ENCODE results near the gene RANGAP1. TPM values are rescaled to one million over a fixed set of nuclear protein-coding genes. Genes with fewer than 3 reads are reported as not detected.

RANGAP1 gene
- total RNA-seq, 4 donors from 2014 or later, result 21.3 to 28.1 (median 26.2) TPM

DNA sequence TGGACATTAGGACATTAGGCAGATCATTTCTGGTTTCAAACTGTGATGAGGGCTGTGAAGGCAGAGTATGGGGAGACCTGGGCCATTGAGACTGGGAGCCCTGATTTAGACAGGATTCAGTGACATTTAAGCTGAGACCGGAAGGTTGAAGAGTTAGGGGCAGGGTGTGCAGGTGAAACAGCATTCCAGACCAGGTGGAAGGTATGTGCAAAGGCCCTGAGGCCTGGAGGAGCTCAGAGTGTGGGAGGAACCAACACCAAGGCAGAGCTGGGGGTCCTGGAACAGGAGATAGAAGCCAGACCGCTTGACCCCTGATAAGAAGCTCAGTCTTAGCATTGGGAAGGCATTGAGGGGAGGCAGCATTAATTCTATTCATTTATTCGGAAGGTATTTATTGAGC, 47.8 kb upstream of the RANGAP1 start:
- H3K27me3 ChIP-seq, result no peaks in the 10 kb centered on the region
- peaks cover 0 to 28% (median 9%) of the 10 kb centered on the region in 4 donors for H3K36me3 ChIP-seq
- H3K4me3 ChIP-seq, result no peak overlapping the region
- no peaks in the 10 kb centered on the region for H3K4me1 ChIP-seq
- TF ChIP-seq, protein P1, sequence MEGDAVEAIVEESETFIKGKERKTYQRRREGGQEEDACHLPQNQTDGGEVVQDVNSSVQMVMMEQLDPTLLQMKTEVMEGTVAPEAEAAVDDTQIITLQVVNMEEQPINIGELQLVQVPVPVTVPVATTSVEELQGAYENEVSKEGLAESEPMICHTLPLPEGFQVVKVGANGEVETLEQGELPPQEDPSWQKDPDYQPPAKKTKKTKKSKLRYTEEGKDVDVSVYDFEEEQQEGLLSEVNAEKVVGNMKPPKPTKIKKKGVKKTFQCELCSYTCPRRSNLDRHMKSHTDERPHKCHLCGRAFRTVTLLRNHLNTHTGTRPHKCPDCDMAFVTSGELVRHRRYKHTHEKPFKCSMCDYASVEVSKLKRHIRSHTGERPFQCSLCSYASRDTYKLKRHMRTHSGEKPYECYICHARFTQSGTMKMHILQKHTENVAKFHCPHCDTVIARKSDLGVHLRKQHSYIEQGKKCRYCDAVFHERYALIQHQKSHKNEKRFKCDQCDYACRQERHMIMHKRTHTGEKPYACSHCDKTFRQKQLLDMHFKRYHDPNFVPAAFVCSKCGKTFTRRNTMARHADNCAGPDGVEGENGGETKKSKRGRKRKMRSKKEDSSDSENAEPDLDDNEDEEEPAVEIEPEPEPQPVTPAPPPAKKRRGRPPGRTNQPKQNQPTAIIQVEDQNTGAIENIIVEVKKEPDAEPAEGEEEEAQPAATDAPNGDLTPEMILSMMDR (IDR thresholded peaks at IDR 0.05), result no peak
- TF ChIP-seq EP300 (IDR thresholded peaks at IDR 0.05; ENCODE audit: low read depth) (no peak), POLR2A (IDR thresholded peaks at IDR 0.05) (no peak), POLR2AphosphoS5 (IDR thresholded peaks at IDR 0.05) (no peak)
- WGBS, 2 donors (ENCODE audit: low coverage in 1 of 2), result 98 to 100% methylated on average over 1 to 3 of the region's 3 CpGs
- intact Hi-C loops (cut with DNase I; ENCODE audit: low total_unique reads) (no loop called here), in situ Hi-C loops (cut with MboI; ENCODE audit: low pct_ligation_motif_present in 1 of 4, low pct_unique_long_range_greater_than_20kb in 1 of 4, low sequenced_read_pairs in 3 of 4) (no loop called here)
- H3K9me3 ChIP-seq, result no peaks in the 10 kb centered on the region
- DNase-seq, result no peak
- H3K27ac ChIP-seq, result no peak overlapping the region

DNA sequence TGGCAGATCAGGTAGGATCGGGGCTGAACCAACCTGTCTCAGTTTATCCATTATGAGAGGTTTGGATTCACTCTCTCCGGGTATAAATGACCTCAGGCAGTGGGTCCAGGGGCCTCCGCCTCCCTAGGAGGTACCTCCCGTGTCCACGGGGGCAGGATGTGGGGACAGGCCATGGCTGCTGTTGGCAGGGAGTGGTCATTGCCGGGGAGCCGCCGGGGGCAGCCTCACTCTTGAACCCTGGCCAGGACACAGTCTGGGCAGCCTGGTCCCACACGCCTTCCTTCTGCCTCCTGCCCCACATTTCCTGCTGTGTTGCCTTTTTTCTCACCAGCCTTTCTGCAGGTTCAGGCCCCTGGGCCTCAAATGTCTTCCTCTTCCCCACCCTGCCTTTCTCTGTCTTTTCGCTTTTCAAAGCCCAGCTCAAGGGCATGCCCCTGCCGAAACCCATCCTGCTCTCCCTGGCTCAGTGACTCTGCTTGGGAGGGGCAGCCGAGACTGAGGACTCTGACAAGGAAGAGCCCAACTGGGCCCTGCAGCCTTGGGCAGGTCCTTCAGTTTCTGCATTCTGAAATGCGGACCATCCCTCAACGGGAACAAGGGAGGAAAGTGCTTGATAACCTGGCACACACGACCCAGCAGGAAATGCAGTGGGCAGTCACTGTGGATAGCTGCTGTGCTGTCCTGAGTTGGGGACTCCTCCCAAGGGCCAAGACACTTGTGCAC, 46.4 kb upstream of the RANGAP1 start:
- DNase-seq, result no peak
- in situ Hi-C loops (cut with MboI; ENCODE audit: low pct_ligation_motif_present in 1 of 4, low pct_unique_long_range_greater_than_20kb in 1 of 4, low sequenced_read_pairs in 3 of 4) (no loop called here), intact Hi-C loops (cut with DNase I; ENCODE audit: low total_unique reads) (no loop called here)
- peaks cover 0 to 37% (median 14%) of the 10 kb centered on the region in 4 donors for H3K36me3 ChIP-seq
- no peak overlapping the region for H3K4me3 ChIP-seq
- H3K27ac ChIP-seq, result no peak overlapping the region
- no peaks in the 10 kb centered on the region for H3K9me3 ChIP-seq
- WGBS, 2 donors (ENCODE audit: low coverage in 1 of 2), result 97% methylated on average over 15 of the region's 15 CpGs; no CpG with 5 or more reads in 1 of the 2 donors
- no peaks in the 10 kb centered on the region for H3K27me3 ChIP-seq
- TF ChIP-seq POLR2A (IDR thresholded peaks at IDR 0.05) (no peak), POLR2AphosphoS5 (IDR thresholded peaks at IDR 0.05) (no peak)
- TF ChIP-seq, protein P1 (IDR thresholded peaks at IDR 0.05), result no peak
- H3K4me1 ChIP-seq, result no peaks in the 10 kb centered on the region

DNA sequence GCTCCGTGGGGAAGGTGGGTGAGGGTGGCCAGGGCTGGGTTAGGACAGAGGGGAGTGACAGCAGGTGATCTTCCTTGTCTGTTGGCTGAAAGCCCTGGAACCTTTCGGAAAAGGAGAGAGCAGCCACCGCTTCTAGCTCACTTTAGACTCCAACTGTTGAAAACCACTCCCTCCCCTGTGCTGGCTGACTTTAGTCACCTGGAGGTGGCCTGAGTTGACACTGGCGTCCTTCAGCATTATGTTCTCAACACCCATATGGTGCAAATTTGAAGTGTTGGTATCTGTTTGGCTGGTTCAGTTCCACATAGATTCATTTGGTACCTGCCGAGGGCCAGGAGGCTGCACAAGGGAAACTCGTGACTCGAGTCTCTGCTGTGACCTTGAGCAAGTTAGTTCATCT, 44.2 kb upstream of the RANGAP1 start:
- intact Hi-C loops (cut with DNase I; ENCODE audit: low total_unique reads) (no loop called here), in situ Hi-C loops (cut with MboI; ENCODE audit: low pct_ligation_motif_present in 1 of 4, low pct_unique_long_range_greater_than_20kb in 1 of 4, low sequenced_read_pairs in 3 of 4) (no loop called here)
- H3K27me3 ChIP-seq, result no peaks in the 10 kb centered on the region
- WGBS, 2 donors (ENCODE audit: low coverage in 1 of 2), result 95% methylated on average over 7 of the region's 7 CpGs; no CpG with 5 or more reads in 1 of the 2 donors
- no peaks in the 10 kb centered on the region for H3K9me3 ChIP-seq
- H3K4me3 ChIP-seq, result no peak overlapping the region
- H3K36me3 ChIP-seq, result peaks cover 0 to 45% (median 16%) of the 10 kb centered on the region in 4 donors
- DNase-seq, result no peak
- H3K4me1 ChIP-seq, result no peaks in the 10 kb centered on the region
- no peak overlapping the region for H3K27ac ChIP-seq
- TF ChIP-seq POLR2AphosphoS5 (IDR thresholded peaks at IDR 0.05) (no peak), EP300 (IDR thresholded peaks at IDR 0.05; ENCODE audit: low read depth) (no peak), POLR2A (IDR thresholded peaks at IDR 0.05) (no peak)
- TF ChIP-seq, protein P1 (IDR thresholded peaks at IDR 0.05), result no peak

DNA sequence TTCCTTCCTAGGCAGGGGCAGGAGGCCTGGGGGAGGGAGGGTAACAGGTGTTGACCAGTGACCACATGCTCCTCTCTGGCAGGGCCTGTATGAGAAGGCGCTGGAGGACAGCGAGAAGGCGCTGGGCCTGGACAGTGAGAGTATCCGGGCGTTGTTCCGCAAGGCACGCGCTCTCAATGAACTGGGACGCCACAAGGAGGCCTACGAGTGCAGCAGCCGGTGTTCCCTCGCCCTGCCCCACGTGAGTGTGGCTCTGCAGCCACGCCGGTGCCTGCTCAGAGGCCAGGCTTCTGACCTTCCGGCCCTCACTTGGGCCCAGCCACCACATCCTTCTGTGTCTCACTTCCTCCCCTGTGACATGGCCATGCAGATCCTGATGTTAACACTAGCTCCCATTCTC, 41.1 kb upstream of the RANGAP1 start:
- TF ChIP-seq, protein P1 (IDR thresholded peaks at IDR 0.05), result no peak
- TF ChIP-seq POLR2AphosphoS5 (IDR thresholded peaks at IDR 0.05), result no peak
- TF ChIP-seq POLR2A (IDR thresholded peaks at IDR 0.05), result no peak
- TF ChIP-seq EP300 (IDR thresholded peaks at IDR 0.05; ENCODE audit: low read depth), result no peak
- Histone ChIP-seq H3K9me3 (no peaks in the 10 kb centered on the region), H3K27ac (no peak overlapping the region), H3K4me3 (no peak overlapping the region), H3K36me3 (peaks cover 0 to 47% (median 18%) of the 10 kb centered on the region in 4 donors), H3K27me3 (no peaks in the 10 kb centered on the region), H3K4me1 (no peaks in the 10 kb centered on the region)
- WGBS, 2 donors (ENCODE audit: low coverage in 1 of 2), result 93 to 100% methylated on average over 2 to 16 of the region's 16 CpGs
- in situ Hi-C loops (cut with MboI; ENCODE audit: low pct_ligation_motif_present in 1 of 4, low pct_unique_long_range_greater_than_20kb in 1 of 4, low sequenced_read_pairs in 3 of 4) (no loop called here), intact Hi-C loops (cut with DNase I; ENCODE audit: low total_unique reads) (no loop called here)
- DNase-seq, result no peak

Data from transverse colon (tissue), 4 donors.